Right atrium auricular region (tissue), 2 donors: ENCODE data around the gene SIL1. TPM values are rescaled to one million over a fixed set of nuclear protein-coding genes. Genes with fewer than 3 reads are reported as not detected.
A peak's percentile ranks its signal among the peaks of the same experiment; 100 is the strongest.
"Not testable (repeated sequence)": the region's sequence is repeated elsewhere in the genome, so short reads cannot be mapped to it uniquely, and the experiment has no call there.

Source experiments
- DNase-seq: peaks from one replicate; pipeline ENCODE4 v3.0.0-alpha.2; 2019; ENCODE audit warnings: low spot score
- H3K27ac ChIP-seq, 2 donors: fragments of 200-600 bp; sonication (generic); 1 replicate in 1 of 2; 2 replicates in 1 of 2; pipeline ENCODE4 v1.5.1; 2016 to 2019
- H3K27me3 ChIP-seq, 2 donors: fragments of 200-600 bp; sonication (generic); one replicate each; pipeline versions ENCODE4 v1.5.1 to v1.6.0; 2017 to 2019
- H3K36me3 ChIP-seq: fragments of 200-600 bp; sonication (generic); one replicate; pipeline ENCODE4 v1.5.1; 2016
- H3K4me1 ChIP-seq, 2 donors: fragments of 200-600 bp; sonication (generic); one replicate each; pipeline versions ENCODE4 v1.5.1 to v1.6.0; 2017 to 2019
- H3K4me3 ChIP-seq, 2 donors: fragments of 200-600 bp; sonication (generic); 1 replicate in 1 of 2; 2 replicates in 1 of 2; pipeline ENCODE4 v1.5.1; 2017 to 2019; ENCODE audit warnings: mild to moderate bottlenecking in 1 of 2, moderate library complexity in 1 of 2
- H3K9me3 ChIP-seq, 2 donors: fragments of 200-600 bp; sonication (generic); one replicate each; pipeline ENCODE4 v1.5.1; 2019
- total RNA-seq, 2 donors: library from RNA; depleted of rRNA; stranded (reverse); fragments of >200 nt; gene quantifications; one replicate each; pipeline ENCODE4 v1.1.0, GENCODE V29; 2016
- TF ChIP-seq, protein P1 (sequence below), 2 donors: fragments of 200-600 bp; sonication (generic); IDR thresholded peaks; one replicate each; pipeline ENCODE4 v1.5.1; 2019; ENCODE audit warnings: antibody characterized with exemption in 2 of 2

The SIL1 gene
- total RNA-seq, 2 donors from 2014 or later = 32.7 to 41.3 TPM

DNA sequence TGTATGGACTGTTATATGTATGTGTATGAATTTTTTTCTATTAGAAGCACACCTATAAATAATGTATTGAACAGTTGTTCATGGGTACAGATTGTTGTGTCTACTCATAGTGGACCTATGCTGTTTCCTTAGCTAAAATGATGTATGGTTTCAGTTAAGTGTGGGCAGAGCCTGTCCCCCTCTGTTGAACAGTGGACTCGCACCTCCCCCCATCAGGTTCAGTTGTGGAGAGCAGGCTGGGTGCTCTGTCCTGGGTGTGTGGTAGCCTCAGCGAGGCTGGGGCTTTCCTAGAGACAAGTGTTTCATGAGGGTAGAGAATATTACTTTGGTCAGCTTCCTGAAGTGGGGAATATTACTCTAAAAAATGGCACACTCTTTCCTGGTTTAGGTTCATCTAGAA is 275.7 kb downstream of the SIL1 start:
- Histone ChIP-seq H3K4me3 (no peak overlapping the region), H3K4me1 (peaks cover 0 to 21% of the 10 kb centered on the region in 2 donors), H3K9me3 (no peaks in the 10 kb centered on the region), H3K27ac (no peak overlapping the region), H3K36me3 (peaks cover 31% of the 10 kb centered on the region), H3K27me3 (no peaks in the 10 kb centered on the region)
- TF ChIP-seq, protein P1, sequence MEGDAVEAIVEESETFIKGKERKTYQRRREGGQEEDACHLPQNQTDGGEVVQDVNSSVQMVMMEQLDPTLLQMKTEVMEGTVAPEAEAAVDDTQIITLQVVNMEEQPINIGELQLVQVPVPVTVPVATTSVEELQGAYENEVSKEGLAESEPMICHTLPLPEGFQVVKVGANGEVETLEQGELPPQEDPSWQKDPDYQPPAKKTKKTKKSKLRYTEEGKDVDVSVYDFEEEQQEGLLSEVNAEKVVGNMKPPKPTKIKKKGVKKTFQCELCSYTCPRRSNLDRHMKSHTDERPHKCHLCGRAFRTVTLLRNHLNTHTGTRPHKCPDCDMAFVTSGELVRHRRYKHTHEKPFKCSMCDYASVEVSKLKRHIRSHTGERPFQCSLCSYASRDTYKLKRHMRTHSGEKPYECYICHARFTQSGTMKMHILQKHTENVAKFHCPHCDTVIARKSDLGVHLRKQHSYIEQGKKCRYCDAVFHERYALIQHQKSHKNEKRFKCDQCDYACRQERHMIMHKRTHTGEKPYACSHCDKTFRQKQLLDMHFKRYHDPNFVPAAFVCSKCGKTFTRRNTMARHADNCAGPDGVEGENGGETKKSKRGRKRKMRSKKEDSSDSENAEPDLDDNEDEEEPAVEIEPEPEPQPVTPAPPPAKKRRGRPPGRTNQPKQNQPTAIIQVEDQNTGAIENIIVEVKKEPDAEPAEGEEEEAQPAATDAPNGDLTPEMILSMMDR (IDR thresholded peaks at IDR 0.05) = no peak
- DNase-seq = no peak

DNA sequence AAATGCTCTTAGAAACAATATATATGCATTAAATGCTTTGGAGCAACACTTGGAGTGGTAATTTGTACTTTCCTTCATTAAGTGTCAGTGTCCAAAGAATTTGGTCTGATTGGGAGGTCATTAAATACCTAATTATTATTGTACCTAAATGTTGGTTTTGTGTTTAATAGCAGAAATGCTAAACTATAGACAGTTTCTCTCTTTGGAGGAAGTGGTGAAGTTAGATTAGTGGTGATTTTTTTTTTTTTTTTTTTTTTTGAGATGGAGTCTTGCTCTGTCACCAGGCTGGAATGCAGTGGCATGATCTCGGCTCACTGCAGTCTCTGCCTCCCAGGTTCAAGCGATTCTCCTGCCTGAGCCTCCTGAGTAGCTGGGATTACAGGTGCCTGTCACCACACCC is 276.8 kb downstream of the SIL1 start:
- not testable (repeated sequence) for H3K27me3 ChIP-seq, H3K27ac ChIP-seq, H3K4me3 ChIP-seq, H3K9me3 ChIP-seq, DNase-seq
- Histone ChIP-seq H3K4me1 (peaks cover 0 to 11% of the 10 kb centered on the region in 2 donors), H3K36me3 (peaks cover 20% of the 10 kb centered on the region)

GRCh38 chr5:138920181-138920580 is 278.0 kb downstream of the SIL1 start:
- TF ChIP-seq, protein P1 (IDR thresholded peaks at IDR 0.05) = no peak
- no peak for DNase-seq
- H3K9me3 ChIP-seq = no peaks in the 10 kb centered on the region
- no peak overlapping the region for H3K4me3 ChIP-seq
- no peaks in the 10 kb centered on the region for H3K27me3 ChIP-seq
- H3K4me1 ChIP-seq = peaks cover 0 to 11% of the 10 kb centered on the region in 2 donors
- peaks cover 9% of the 10 kb centered on the region for H3K36me3 ChIP-seq
- H3K27ac ChIP-seq = no peak overlapping the region

GRCh38 chr5:138918686-138919085 is 279.5 kb downstream of the SIL1 start:
- Histone ChIP-seq H3K36me3 (no peaks in the 10 kb centered on the region), H3K27ac (no peak overlapping the region), H3K4me3 (no peak overlapping the region), H3K9me3 (no peaks in the 10 kb centered on the region), H3K27me3 (no peaks in the 10 kb centered on the region), H3K4me1 (peaks cover 0 to 11% of the 10 kb centered on the region in 2 donors)
- DNase-seq = no peak
- TF ChIP-seq, protein P1 (IDR thresholded peaks at IDR 0.05) = no peak

GRCh38 chr5:138914338-138914737 is 283.8 kb downstream of the SIL1 start:
- DNase-seq = no peak
- Histone ChIP-seq H3K9me3 (no peaks in the 10 kb centered on the region), H3K27ac (peak overlapping the region; percentile 67 to 77), H3K27me3 (no peaks in the 10 kb centered on the region), H3K4me3 (no peak overlapping the region), H3K36me3 (peaks cover 5% of the 10 kb centered on the region), H3K4me1 (peaks cover 0 to 21% of the 10 kb centered on the region in 2 donors)
- TF ChIP-seq, protein P1 (IDR thresholded peaks at IDR 0.05) = no peak

DNA sequence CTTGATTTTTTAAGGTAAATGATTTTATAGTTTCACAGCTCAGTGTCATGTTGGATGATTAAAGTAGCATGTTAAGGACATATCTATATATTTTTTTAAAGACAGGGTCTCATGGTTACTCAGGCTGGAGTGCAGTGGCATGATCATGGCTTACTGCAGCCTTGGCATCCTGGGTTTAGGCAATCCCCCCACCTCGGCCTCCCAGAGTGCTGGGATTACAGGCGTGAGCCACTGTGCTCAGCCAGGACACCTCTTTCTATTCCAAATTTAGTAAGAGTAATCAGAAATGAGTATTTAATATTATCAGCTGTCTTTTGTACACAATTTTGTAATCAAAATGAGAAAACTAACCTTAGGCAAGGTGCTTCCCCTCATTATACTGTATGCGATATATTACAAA is 284.4 kb downstream of the SIL1 start:
- Histone ChIP-seq H3K9me3 (no peaks in the 10 kb centered on the region), H3K36me3 (peaks cover 8% of the 10 kb centered on the region), H3K4me3 (no peak overlapping the region), H3K4me1 (peaks cover 0 to 18% of the 10 kb centered on the region in 2 donors), H3K27ac (peak overlapping the region; percentile 67 to 77), H3K27me3 (no peaks in the 10 kb centered on the region)
- TF ChIP-seq, protein P1 (IDR thresholded peaks at IDR 0.05) = no peak
- no peak for DNase-seq
